ENCODE results near the gene GSTM4. TPM values are rescaled to one million over a fixed set of nuclear protein-coding genes. Genes with fewer than 3 reads are reported as not detected.
"Not testable (repeated sequence)": the region's sequence is repeated elsewhere in the genome, so short reads cannot be mapped to it uniquely, and the experiment has no call there.

The GSTM4 gene
- total RNA-seq, 2 donors from 2014 or later, result 22.0 to 23.8 TPM

- ATAC-seq (no peak), DNase-seq (ENCODE audit: low spot score in 2 of 2) (no peak)
- Mint-ChIP-seq H3K36me3 (no peaks in the 10 kb centered on the region), H3K27ac (no peak overlapping the region), H3K9me3 (no peaks in the 10 kb centered on the region)
These were observed 11.2 kb upstream of the GSTM4 start for GRCh38 chr1:109644670-109645069.

DNA sequence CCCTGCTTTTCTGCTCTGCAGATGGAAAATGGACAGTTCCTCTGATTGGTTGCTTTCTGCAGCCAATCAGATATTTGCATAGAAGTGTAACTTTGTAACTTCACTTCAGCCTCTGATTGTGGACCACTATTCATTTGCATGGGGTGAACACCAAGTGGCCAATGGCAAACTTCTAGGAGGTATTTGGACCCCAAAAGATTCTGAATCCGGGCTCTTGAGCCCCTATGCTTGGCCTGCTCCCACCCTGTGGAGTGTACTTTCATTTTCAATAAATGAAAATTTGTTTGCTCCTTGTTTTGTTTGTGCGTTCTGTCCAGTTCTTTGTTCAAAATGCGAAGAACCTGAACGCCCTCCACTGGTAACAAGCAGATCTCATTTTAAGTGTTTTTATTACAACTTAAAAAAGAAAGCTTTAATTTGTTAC is 6.4 kb upstream of the GSTM4 start:
- no peak overlapping the region for H3K27ac Mint-ChIP-seq
- ATAC-seq, result no peak
- H3K9me3 Mint-ChIP-seq, result no peaks in the 10 kb centered on the region
- H3K36me3 Mint-ChIP-seq, result no peaks in the 10 kb centered on the region
- DNase-seq (ENCODE audit: low spot score in 2 of 2), result no peak

DNA sequence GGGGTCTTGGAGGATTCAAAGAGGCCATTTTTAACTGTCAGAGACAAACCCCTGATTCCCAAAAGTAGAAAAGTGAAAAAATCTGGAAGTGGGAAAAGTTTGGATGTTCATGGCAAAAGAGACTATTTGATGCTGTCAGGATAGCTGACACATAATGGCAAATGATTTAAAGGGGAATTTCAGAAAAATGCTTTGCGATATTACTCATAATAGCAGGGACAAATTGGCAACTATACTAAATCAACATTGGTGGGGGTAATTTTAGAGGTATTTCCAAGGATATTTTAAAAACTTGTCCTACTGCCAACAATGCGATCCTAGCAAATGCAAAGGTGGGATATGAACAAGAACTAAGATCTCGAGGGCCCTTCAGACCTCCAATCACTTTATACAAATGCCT is 5.3 kb upstream of the GSTM4 start:
- H3K27ac Mint-ChIP-seq, result no peak overlapping the region
- no peaks in the 10 kb centered on the region for H3K36me3 Mint-ChIP-seq
- ATAC-seq (no peak), DNase-seq (ENCODE audit: low spot score in 2 of 2) (no peak)
- no peaks in the 10 kb centered on the region for H3K9me3 Mint-ChIP-seq

- DNase-seq (ENCODE audit: low spot score in 2 of 2) (no peak), ATAC-seq (no peak)
- Mint-ChIP-seq H3K27ac (no peak overlapping the region), H3K9me3 (no peaks in the 10 kb centered on the region), H3K36me3 (no peaks in the 10 kb centered on the region)
These were observed 3.5 kb upstream of the GSTM4 start for GRCh38 chr1:109652402-109652801.

GRCh38 chr1:109653306-109653705 is 2.6 kb upstream of the GSTM4 start:
- DNase-seq (ENCODE audit: low spot score in 2 of 2) (no peak), ATAC-seq (no peak)
- Mint-ChIP-seq H3K27ac (no peak overlapping the region), H3K36me3 (no peaks in the 10 kb centered on the region), H3K9me3 (no peaks in the 10 kb centered on the region)

- DNase-seq (ENCODE audit: low spot score in 2 of 2) (no peak), ATAC-seq (no peak)
- no peaks in the 10 kb centered on the region for H3K36me3 Mint-ChIP-seq
- no peaks in the 10 kb centered on the region for H3K9me3 Mint-ChIP-seq
- H3K27ac Mint-ChIP-seq, result no peak overlapping the region
These were observed 1.4 kb upstream of the GSTM4 start for GRCh38 chr1:109654519-109654918.

- no peak overlapping the region for H3K27ac Mint-ChIP-seq
- no peaks in the 10 kb centered on the region for H3K36me3 Mint-ChIP-seq
- no peaks in the 10 kb centered on the region for H3K9me3 Mint-ChIP-seq
- DNase-seq (ENCODE audit: low spot score in 2 of 2), result no peak
- no peak for ATAC-seq
These were observed 1.5 kb downstream of the GSTM4 start for GRCh38 chr1:109657395-109657794.

DNA sequence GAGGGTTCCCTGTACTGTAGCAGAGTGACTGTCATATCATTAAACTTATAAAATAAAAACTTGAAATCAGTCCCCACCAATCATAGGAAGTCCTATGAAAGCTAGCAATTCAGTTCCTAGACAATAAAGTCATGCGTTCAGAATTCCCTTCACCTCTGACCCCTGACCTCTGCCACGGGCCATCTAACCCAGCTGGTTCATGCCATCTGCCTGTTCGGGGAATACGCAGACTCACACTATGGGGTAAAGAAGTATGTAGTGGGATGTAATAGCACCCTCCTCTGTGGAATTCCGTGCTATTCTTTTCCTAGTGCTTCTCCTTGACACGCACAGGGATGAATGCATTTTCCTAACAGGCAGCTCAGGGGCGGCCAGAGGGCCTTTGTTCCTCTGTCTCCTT is 2.1 kb downstream of the GSTM4 start:
- no peak overlapping the region for H3K27ac Mint-ChIP-seq
- DNase-seq (ENCODE audit: low spot score in 2 of 2) (no peak), ATAC-seq (no peak)
- H3K9me3 Mint-ChIP-seq, result no peaks in the 10 kb centered on the region
- H3K36me3 Mint-ChIP-seq, result no peaks in the 10 kb centered on the region

- ATAC-seq (no peak), DNase-seq (ENCODE audit: low spot score in 2 of 2) (no peak)
- H3K27ac Mint-ChIP-seq, result no peak overlapping the region
- no peaks in the 10 kb centered on the region for H3K36me3 Mint-ChIP-seq
- no peaks in the 10 kb centered on the region for H3K9me3 Mint-ChIP-seq
These were observed 2.7 kb downstream of the GSTM4 start for GRCh38 chr1:109658533-109659042.

GRCh38 chr1:109659145-109659544 is 3.2 kb downstream of the GSTM4 start:
- no peaks in the 10 kb centered on the region for H3K9me3 Mint-ChIP-seq
- DNase-seq (ENCODE audit: low spot score in 2 of 2) (no peak), ATAC-seq (no peak)
- no peaks in the 10 kb centered on the region for H3K36me3 Mint-ChIP-seq
- no peak overlapping the region for H3K27ac Mint-ChIP-seq

GRCh38 chr1:109659997-109660690 is 4.2 kb downstream of the GSTM4 start:
- Mint-ChIP-seq H3K36me3 (no peaks in the 10 kb centered on the region), H3K9me3 (no peaks in the 10 kb centered on the region), H3K27ac (no peak overlapping the region)
- ATAC-seq (no peak), DNase-seq (ENCODE audit: low spot score in 2 of 2) (no peak)

GRCh38 chr1:109660691-109661026 is 4.8 kb downstream of the GSTM4 start:
- not testable (repeated sequence) for H3K27ac Mint-ChIP-seq; ATAC-seq; H3K36me3 Mint-ChIP-seq; H3K9me3 Mint-ChIP-seq; DNase-seq (ENCODE audit: low spot score in 2 of 2)

GRCh38 chr1:109661391-109661790 is 5.5 kb downstream of the GSTM4 start:
- Mint-ChIP-seq H3K27ac (no peak overlapping the region), H3K36me3 (no peaks in the 10 kb centered on the region), H3K9me3 (no peaks in the 10 kb centered on the region)
- ATAC-seq, result no peak
- no peak for DNase-seq (ENCODE audit: low spot score in 2 of 2)

DNA sequence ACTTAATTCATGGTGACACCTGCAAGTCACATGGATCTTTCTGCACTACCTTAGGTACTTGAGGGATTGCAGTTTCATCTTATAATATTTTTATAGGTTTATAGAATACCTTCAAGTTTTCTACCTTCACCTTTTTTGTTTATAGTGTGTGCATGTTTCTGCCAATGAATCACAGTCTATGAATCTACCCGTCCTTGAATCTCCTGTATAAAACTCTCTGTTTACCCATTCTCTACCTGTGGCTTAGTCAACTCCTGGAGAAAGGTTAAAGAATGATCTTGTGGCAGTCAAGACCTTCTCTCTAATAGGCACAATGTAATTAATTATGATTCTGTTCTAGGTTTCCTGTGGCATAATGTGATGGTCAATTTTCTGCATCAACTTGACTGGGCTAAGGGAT is 8.8 kb downstream of the GSTM4 start:
- H3K36me3 Mint-ChIP-seq, result no peaks in the 10 kb centered on the region
- no peak overlapping the region for H3K27ac Mint-ChIP-seq
- no peaks in the 10 kb centered on the region for H3K9me3 Mint-ChIP-seq
- no peak for DNase-seq (ENCODE audit: low spot score in 2 of 2)
- ATAC-seq, result no peak

DNA sequence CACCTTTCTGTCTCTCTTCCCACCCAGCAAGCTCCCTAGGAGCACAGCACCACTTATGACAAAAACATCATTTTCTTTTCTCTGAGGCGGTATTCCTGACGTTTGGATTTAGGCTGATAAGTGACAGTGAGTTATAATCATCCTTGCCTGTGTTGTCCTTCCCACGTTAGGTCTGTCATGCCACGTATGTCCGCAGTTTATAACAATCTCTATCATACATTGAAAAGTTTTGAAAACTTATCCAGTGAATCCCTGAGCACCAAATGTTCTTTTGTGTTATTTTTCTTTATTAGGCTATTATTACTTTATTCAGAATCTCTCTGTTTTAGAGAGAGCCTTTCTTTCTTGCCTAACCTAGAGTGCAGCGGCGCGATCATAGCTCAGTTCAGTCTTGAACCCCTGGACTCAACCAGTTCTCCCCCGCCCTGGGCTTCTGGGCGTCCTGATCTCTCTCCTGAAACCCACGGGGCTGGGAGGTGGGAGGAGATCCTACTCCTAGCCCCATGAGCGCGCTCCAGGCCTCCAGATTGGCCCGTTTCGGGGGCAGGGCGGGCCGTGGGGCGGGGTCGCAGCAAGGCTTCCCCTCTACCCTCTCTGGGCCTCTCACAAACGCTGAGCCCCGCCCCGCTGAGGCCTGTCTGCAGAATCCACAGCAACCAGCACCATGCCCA is 11.7 kb downstream of the GSTM4 start, which contains the start of gene GSTM2:
TSS of gene GSTM2 (plus strand) at position 606 of the 671 bp plus-strand sequence. CDS start at position 665, 59 bp downstream.
- DNase-seq (ENCODE audit: low spot score in 2 of 2) (peak; percentile 67 to 93), ATAC-seq (peak; percentile 97 to 100)
- H3K9me3 Mint-ChIP-seq, result peaks cover 0 to 7% of the 10 kb centered on the region in 2 donors
- peak within 1 kb of the TSS; percentile 56 to 91 for H3K27ac Mint-ChIP-seq
- H3K36me3 Mint-ChIP-seq, result peaks cover 0 to 10% of the 10 kb centered on the region in 2 donors

DNA sequence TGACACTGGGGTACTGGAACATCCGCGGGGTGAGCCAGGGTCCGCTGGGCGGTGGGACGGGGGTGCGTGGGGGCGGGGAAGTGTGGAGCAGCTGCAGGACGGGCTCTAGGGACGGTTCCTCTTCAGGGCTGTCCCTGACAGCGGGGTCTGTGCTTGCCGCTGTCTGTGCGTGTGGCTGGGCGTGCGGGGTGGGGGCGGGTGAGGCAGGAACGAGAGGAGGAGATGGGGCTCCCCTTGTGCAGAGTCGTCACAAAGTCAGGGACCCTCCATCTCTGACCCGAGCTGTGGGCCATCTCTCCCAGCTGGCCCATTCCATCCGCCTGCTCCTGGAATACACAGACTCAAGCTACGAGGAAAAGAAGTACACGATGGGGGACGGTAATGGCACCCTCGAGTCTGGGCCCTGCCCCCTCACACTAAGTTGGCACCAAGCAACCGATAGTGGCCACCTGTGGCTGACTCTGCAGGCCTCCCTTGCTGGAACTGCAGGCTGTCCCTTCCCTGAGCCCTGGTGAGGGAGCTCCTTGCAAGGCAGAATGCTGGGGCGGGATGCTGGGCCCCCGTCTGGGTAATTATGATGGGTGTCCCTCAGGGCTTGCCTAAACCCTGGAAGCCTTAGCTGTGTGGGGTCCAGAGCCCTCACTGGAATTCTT is 12.3 kb downstream of the GSTM4 start:
- DNase-seq (ENCODE audit: low spot score in 2 of 2) (no peak), ATAC-seq (no peak)
- peak overlapping the region in 1 of 2 donors; percentile 56 for H3K27ac Mint-ChIP-seq
- H3K36me3 Mint-ChIP-seq, result peaks cover 0 to 10% of the 10 kb centered on the region in 2 donors
- peaks cover 0 to 7% of the 10 kb centered on the region in 2 donors for H3K9me3 Mint-ChIP-seq

DNA sequence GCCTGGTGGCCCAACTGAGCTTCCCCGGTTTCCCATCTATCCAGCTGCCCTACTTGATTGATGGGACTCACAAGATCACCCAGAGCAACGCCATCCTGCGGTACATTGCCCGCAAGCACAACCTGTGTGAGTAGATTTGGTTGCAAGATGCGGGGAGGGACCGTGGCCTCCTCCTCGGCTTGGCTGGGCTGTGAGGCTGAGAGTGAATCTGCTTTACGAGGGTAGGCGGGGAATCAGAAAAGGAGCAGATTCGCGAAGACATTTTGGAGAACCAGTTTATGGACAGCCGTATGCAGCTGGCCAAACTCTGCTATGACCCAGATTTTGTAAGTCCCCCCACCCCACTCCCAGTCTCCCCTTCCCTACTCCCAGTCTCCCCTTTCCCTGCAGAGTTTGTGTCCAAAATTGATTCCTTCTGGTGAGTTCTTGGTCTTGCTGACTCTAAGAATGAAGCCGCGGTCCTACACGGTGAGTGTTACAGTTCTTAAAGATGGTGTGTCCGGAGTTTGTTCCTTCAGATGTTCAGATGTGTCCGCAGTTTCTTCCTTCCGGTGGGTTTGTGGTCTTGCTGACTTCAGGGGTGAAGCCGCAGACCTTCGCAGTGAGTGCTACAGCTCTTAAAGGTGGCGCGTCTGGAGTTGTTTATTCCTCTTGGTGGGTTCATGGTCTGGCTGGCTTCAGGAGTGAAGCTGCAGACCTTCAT is 13.5 kb downstream of the GSTM4 start:
- Mint-ChIP-seq H3K36me3 (peaks cover 0 to 10% of the 10 kb centered on the region in 2 donors), H3K27ac (no peak overlapping the region), H3K9me3 (peaks cover 0 to 7% of the 10 kb centered on the region in 2 donors)
- no peak for ATAC-seq
- no peak for DNase-seq (ENCODE audit: low spot score in 2 of 2)

All from activated naive CD4-positive, alpha-beta T cell treated with anti-CD3 and anti-CD28 coated beads, Interleukin-2, amount 50 U/mL, for 72 hours (primary cell).